Ishikawa (cell line): ENCODE data around the gene USPL1.

Experiments
- CEBPB ChIP-seq: IDR thresholded peaks from 2 replicates; pipeline ENCODE4 v1.6.1; 2012
- CREB1 ChIP-seq: IDR thresholded peaks from 2 replicates; pipeline ENCODE4 v1.6.1; 2012; ENCODE audit warnings: low read depth
- EGR1 ChIP-seq: IDR thresholded peaks from 2 replicates; pipeline ENCODE4 v1.6.1; 2012
- EP300 ChIP-seq: IDR thresholded peaks from 2 replicates; pipeline ENCODE4 v1.6.1; 2012; ENCODE audit warnings: borderline replicate concordance
- FOXM1 ChIP-seq: IDR thresholded peaks from 2 replicates; pipeline ENCODE4 v1.6.1; 2012; ENCODE audit warnings: low read depth, borderline replicate concordance
- NFIC ChIP-seq: IDR thresholded peaks from 2 replicates; pipeline ENCODE4 v1.6.1; 2012
- RAD21 ChIP-seq: IDR thresholded peaks from 2 replicates; pipeline ENCODE4 v1.6.1; 2012; ENCODE audit warnings: low read depth
- TAF1 ChIP-seq: IDR thresholded peaks from 2 replicates; pipeline ENCODE4 v1.6.1; 2012; ENCODE audit warnings: low read depth, mild to moderate bottlenecking
- TCF12 ChIP-seq: IDR thresholded peaks from 2 replicates; pipeline ENCODE4 v1.6.1; 2012; ENCODE audit warnings: low read depth
- TEAD4 ChIP-seq: IDR thresholded peaks from 2 replicates; pipeline ENCODE4 v1.6.1; 2012
- YY1 ChIP-seq: IDR thresholded peaks from 2 replicates; pipeline ENCODE4 v1.6.1; 2012; ENCODE audit warnings: low read depth
- ZBTB7A ChIP-seq: IDR thresholded peaks from 2 replicates; pipeline ENCODE4 v1.6.1; 2012; ENCODE audit warnings: low read depth
- TF ChIP-seq, protein P1 (sequence below): IDR thresholded peaks from 2 replicates; pipeline ENCODE4 v1.6.1; 2012; ENCODE audit warnings: low read depth, mild to moderate bottlenecking
- TF ChIP-seq, protein P2 (sequence below): IDR thresholded peaks from 2 replicates; pipeline ENCODE4 v1.6.1; 2012
- TF ChIP-seq, protein P3 (sequence below): IDR thresholded peaks from 2 replicates; pipeline ENCODE4 v1.6.1; 2012

The USPL1 gene

GRCh38 chr13:30584051-30584731 lies 33.5 kb upstream of the USPL1 start:
- TF ChIP-seq, protein P1, sequence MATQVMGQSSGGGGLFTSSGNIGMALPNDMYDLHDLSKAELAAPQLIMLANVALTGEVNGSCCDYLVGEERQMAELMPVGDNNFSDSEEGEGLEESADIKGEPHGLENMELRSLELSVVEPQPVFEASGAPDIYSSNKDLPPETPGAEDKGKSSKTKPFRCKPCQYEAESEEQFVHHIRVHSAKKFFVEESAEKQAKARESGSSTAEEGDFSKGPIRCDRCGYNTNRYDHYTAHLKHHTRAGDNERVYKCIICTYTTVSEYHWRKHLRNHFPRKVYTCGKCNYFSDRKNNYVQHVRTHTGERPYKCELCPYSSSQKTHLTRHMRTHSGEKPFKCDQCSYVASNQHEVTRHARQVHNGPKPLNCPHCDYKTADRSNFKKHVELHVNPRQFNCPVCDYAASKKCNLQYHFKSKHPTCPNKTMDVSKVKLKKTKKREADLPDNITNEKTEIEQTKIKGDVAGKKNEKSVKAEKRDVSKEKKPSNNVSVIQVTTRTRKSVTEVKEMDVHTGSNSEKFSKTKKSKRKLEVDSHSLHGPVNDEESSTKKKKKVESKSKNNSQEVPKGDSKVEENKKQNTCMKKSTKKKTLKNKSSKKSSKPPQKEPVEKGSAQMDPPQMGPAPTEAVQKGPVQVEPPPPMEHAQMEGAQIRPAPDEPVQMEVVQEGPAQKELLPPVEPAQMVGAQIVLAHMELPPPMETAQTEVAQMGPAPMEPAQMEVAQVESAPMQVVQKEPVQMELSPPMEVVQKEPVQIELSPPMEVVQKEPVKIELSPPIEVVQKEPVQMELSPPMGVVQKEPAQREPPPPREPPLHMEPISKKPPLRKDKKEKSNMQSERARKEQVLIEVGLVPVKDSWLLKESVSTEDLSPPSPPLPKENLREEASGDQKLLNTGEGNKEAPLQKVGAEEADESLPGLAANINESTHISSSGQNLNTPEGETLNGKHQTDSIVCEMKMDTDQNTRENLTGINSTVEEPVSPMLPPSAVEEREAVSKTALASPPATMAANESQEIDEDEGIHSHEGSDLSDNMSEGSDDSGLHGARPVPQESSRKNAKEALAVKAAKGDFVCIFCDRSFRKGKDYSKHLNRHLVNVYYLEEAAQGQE, result peak; percentile 66
- TF ChIP-seq ZBTB7A, result no peak

DNA sequence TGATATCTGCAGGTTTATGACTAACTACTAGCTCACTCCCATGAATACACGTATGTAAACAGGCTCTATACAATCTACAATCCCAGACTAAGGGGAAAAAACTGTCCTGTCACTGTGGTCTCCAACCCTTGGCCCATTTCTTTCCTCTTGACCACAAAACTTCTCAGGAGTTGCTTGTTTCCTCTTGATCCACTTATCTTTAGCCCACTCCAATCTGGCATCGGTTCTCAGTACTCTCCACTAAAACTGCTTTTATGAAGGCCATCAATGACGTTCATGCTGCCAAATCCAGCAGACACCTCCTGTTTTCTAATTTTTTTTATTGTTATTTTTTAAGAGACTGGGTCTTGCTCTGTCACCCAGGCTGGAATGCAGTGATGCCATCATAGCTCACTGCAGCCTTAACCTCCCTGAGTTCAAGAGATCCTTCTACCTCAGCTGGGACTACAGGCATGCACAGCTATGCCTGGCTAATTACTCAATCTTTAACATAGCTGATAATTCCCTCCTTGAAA lies 31.9 kb upstream of the USPL1 start:
- TF ChIP-seq, protein P2, sequence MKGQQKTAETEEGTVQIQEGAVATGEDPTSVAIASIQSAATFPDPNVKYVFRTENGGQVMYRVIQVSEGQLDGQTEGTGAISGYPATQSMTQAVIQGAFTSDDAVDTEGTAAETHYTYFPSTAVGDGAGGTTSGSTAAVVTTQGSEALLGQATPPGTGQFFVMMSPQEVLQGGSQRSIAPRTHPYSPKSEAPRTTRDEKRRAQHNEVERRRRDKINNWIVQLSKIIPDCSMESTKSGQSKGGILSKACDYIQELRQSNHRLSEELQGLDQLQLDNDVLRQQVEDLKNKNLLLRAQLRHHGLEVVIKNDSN, result no peak
- no peak for TF ChIP-seq TCF12
- TF ChIP-seq FOXM1, result no peak
- TF ChIP-seq TAF1, result no peak
- TF ChIP-seq RAD21, result no peak
- no peak for TF ChIP-seq CEBPB
- TF ChIP-seq, protein P1, result no peak
- no peak for TF ChIP-seq NFIC
- no peak for TF ChIP-seq TEAD4

- TF ChIP-seq CREB1, result no peak
Observed at GRCh38 chr13:30587231-30587630, 30.5 kb upstream of the USPL1 start.

- TF ChIP-seq, protein P2, result no peak
- TF ChIP-seq TCF12, result no peak
- TF ChIP-seq, protein P1, result no peak
- TF ChIP-seq FOXM1, result no peak
- no peak for TF ChIP-seq EGR1
- no peak for TF ChIP-seq CEBPB
- no peak for TF ChIP-seq TAF1
- TF ChIP-seq RAD21, result no peak
- no peak for TF ChIP-seq YY1
- TF ChIP-seq EP300, result no peak
Observed at GRCh38 chr13:30587739-30588138, 30.0 kb upstream of the USPL1 start.

GRCh38 chr13:30593001-30593400 lies 24.7 kb upstream of the USPL1 start:
- TF ChIP-seq EGR1 (no peak), YY1 (no peak), EP300 (no peak)
- TF ChIP-seq, protein P2, result no peak

GRCh38 chr13:30600496-30600895 lies 17.2 kb upstream of the USPL1 start:
- TF ChIP-seq EP300 (no peak), ZBTB7A (no peak), YY1 (no peak), CEBPB (no peak), NFIC (no peak), EGR1 (no peak)
- TF ChIP-seq, protein P1, result no peak
- TF ChIP-seq, protein P3, sequence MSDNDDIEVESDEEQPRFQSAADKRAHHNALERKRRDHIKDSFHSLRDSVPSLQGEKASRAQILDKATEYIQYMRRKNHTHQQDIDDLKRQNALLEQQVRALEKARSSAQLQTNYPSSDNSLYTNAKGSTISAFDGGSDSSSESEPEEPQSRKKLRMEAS, result no peak
- TF ChIP-seq, protein P2, result no peak
